ENCODE measurements around the gene ZBTB4. TPM values are rescaled to one million over a fixed set of nuclear protein-coding genes. Genes with fewer than 3 reads are reported as not detected.
A peak's percentile ranks its signal among the peaks of the same experiment; 100 is the strongest.

Gene ZBTB4
- total RNA-seq, 1 donor = 36.2 TPM

DNA sequence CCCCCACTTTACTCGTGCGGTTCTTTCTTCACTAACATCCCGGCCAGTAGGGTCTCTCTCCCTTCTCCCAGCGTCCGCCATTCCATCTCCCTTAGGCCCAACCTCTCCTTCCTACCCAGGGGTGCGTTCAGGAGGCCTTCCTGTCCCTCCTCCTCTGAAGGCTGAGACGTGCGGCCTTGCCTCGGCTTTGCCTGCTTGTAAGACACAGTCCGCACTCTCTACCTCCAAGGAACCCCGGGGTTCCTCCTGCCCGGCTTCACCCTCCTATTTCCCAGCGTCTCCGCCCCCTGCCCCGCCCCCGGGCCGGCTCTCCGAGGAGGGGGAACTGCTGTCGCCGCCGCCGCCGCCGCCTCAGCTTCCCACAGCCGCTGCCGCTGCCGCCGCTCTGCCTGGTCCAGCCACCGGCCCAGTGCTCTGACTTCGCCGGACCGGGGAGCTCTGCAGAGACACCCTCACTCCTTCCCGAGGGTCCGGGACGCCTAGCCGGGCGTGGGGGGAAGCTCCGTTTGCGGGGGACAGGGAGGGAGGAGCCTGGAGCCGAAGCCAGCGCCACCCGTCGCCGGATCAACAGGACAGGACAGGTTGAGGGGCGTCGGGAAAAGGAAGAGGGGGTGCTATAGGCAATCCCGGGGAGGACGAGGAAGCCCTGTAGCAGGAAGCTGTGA, 41.3 kb downstream of the ZBTB4 start:
- Histone ChIP-seq H3K4me1 (ENCODE audit: insufficient read depth, low read length) (peaks cover 26% of the 10 kb centered on the region), H3K4me3 (ENCODE audit: insufficient read depth, low read length) (peak overlapping the region; percentile 37), H4K20me1 (ENCODE audit: insufficient read depth, low read length) (no peaks in the 10 kb centered on the region), H3K36me3 (ENCODE audit: insufficient read depth, low read length) (no peaks in the 10 kb centered on the region), H3K4me2 (ENCODE audit: insufficient read depth, low read length) (peak overlapping the region; percentile 85), H2AFZ (ENCODE audit: low read length) (no peak overlapping the region), H3K27me3 (ENCODE audit: insufficient read depth, low read length) (peaks cover 40% of the 10 kb centered on the region), H3K79me2 (ENCODE audit: insufficient read depth, low read length) (no peaks in the 10 kb centered on the region), H3K27ac (ENCODE audit: low read depth, low read length) (no peak overlapping the region), H3K9me3 (ENCODE audit: low read depth, low read length) (no peaks in the 10 kb centered on the region)
- TF ChIP-seq, protein P1, sequence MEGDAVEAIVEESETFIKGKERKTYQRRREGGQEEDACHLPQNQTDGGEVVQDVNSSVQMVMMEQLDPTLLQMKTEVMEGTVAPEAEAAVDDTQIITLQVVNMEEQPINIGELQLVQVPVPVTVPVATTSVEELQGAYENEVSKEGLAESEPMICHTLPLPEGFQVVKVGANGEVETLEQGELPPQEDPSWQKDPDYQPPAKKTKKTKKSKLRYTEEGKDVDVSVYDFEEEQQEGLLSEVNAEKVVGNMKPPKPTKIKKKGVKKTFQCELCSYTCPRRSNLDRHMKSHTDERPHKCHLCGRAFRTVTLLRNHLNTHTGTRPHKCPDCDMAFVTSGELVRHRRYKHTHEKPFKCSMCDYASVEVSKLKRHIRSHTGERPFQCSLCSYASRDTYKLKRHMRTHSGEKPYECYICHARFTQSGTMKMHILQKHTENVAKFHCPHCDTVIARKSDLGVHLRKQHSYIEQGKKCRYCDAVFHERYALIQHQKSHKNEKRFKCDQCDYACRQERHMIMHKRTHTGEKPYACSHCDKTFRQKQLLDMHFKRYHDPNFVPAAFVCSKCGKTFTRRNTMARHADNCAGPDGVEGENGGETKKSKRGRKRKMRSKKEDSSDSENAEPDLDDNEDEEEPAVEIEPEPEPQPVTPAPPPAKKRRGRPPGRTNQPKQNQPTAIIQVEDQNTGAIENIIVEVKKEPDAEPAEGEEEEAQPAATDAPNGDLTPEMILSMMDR (IDR thresholded peaks at IDR 0.05; ENCODE audit: extremely low read depth, low read depth, low read length) = no peak
- peak; percentile 86 for DNase-seq (ENCODE audit: insufficient read length, low spot score, missing footprints)

DNA sequence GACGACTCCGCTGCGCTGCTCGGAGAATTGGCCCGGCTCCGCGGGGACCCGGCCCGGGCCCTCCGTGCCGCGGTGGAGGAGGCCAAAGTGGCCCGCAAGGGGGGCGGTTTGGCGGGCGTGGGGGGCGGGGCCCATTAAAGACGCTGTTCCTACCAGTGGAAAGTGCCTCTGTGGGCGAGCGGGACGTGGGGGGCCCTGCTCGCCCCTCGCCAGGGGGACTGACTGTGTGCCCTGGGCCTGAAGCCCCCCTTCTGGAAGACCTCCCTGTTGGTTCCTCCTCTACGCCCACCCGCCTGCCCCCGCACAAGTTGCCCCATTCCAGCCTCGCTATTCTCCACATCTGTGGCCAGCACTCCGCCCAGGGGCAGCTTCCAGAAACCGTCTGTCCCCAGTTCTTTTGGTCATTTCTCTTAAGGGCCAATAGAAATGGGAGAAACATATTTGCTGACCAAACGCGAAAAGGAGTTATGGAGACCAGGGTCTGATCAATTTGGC, 42.0 kb downstream of the ZBTB4 start:
- Histone ChIP-seq H2AFZ (ENCODE audit: low read length) (no peak overlapping the region), H3K9me3 (ENCODE audit: low read depth, low read length) (no peaks in the 10 kb centered on the region), H3K27ac (ENCODE audit: low read depth, low read length) (no peak overlapping the region), H3K27me3 (ENCODE audit: insufficient read depth, low read length) (peaks cover 40% of the 10 kb centered on the region), H3K4me1 (ENCODE audit: insufficient read depth, low read length) (peaks cover 26% of the 10 kb centered on the region), H3K4me3 (ENCODE audit: insufficient read depth, low read length) (peak overlapping the region; percentile 58), H3K4me2 (ENCODE audit: insufficient read depth, low read length) (peak overlapping the region; percentile 85), H4K20me1 (ENCODE audit: insufficient read depth, low read length) (no peaks in the 10 kb centered on the region), H3K79me2 (ENCODE audit: insufficient read depth, low read length) (no peaks in the 10 kb centered on the region), H3K36me3 (ENCODE audit: insufficient read depth, low read length) (no peaks in the 10 kb centered on the region)
- TF ChIP-seq, protein P1 (IDR thresholded peaks at IDR 0.05; ENCODE audit: extremely low read depth, low read depth, low read length) = no peak
- DNase-seq (ENCODE audit: insufficient read length, low spot score, missing footprints) = peak; percentile 31

DNA sequence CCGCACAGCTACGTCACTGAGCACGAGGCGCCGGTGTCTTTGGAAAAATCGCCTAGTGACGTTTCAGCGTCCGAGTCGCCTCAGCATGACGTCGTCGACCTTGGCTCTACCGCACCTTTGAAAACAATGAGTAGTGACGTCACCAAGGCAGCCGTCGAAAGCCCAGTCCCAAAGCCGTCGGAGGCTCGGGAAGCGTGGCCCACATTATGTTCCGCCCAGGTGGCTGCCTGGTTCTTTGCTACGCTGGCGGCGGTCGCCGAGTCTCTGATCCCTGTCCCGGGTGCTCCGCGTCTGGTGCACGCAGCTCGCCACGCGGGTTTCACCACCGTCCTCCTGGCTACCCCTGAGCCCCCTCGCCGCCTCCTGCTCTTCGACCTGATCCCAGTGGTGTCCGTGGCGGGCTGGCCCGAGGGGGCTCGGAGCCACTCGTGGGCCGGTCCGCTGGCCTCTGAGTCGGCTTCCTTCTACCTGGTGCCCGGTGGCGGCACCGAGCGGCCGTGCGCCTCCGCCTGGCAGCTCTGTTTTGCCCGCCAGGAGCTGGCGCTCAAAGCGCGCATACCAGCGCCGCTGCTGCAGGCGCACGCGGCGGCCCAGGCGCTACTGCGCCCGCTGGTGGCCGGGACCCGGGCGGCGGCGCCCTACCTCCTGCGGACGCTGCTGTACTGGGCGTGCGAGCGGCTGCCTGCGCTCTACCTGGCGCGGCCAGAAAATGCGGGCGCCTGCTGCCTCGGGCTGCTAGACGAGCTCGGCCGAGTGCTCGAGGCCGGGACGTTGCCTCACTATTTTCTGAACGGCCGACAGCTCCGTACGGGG, 42.7 kb downstream of the ZBTB4 start:
- no peaks in the 10 kb centered on the region for H4K20me1 ChIP-seq (ENCODE audit: insufficient read depth, low read length)
- no peaks in the 10 kb centered on the region for H3K9me3 ChIP-seq (ENCODE audit: low read depth, low read length)
- peaks cover 40% of the 10 kb centered on the region for H3K27me3 ChIP-seq (ENCODE audit: insufficient read depth, low read length)
- DNase-seq (ENCODE audit: insufficient read length, low spot score, missing footprints) = peak; percentile 98
- peak overlapping the region; percentile 73 for H2AFZ ChIP-seq (ENCODE audit: low read length)
- H3K4me2 ChIP-seq (ENCODE audit: insufficient read depth, low read length) = peak overlapping the region; percentile 85
- H3K4me3 ChIP-seq (ENCODE audit: insufficient read depth, low read length) = peak overlapping the region; percentile 58
- H3K79me2 ChIP-seq (ENCODE audit: insufficient read depth, low read length) = no peaks in the 10 kb centered on the region
- TF ChIP-seq, protein P1 (IDR thresholded peaks at IDR 0.05; ENCODE audit: extremely low read depth, low read depth, low read length) = peak; percentile 60
- H3K4me1 ChIP-seq (ENCODE audit: insufficient read depth, low read length) = peaks cover 26% of the 10 kb centered on the region
- no peak overlapping the region for H3K27ac ChIP-seq (ENCODE audit: low read depth, low read length)
- H3K36me3 ChIP-seq (ENCODE audit: insufficient read depth, low read length) = no peaks in the 10 kb centered on the region
